GM21515 (cell line): ENCODE measurements around the gene SUSD1.

Experiments used
- ATAC-seq: cut with Tn5 transposase; IDR thresholded peaks from one replicate; pipeline ENCODE4 v1.9.1; 2021; ENCODE audit not compliant: unreplicated experiment

Gene SUSD1

GRCh38 chr9:112020680-112021596 lies 154.2 kb downstream of the SUSD1 start:
- ATAC-seq: no peak

- no peak for ATAC-seq
Observed at GRCh38 chr9:112017878-112018277, 157.2 kb downstream of the SUSD1 start.

GRCh38 chr9:112015736-112016135 lies 159.4 kb downstream of the SUSD1 start:
- ATAC-seq: no peak

- no peak for ATAC-seq
Observed at GRCh38 chr9:112015149-112015548, 159.9 kb downstream of the SUSD1 start.

GRCh38 chr9:112013266-112013665 lies 161.8 kb downstream of the SUSD1 start:
- no peak for ATAC-seq

- peak; percentile 74 for ATAC-seq
Observed at GRCh38 chr9:112012026-112012902, 162.8 kb downstream of the SUSD1 start.

GRCh38 chr9:112011051-112011620 lies 164.0 kb downstream of the SUSD1 start:
- ATAC-seq: no peak

GRCh38 chr9:112010537-112010936 lies 164.6 kb downstream of the SUSD1 start:
- ATAC-seq: no peak

- no peak for ATAC-seq
Observed at GRCh38 chr9:112009656-112010055, 165.4 kb downstream of the SUSD1 start.

- no peak for ATAC-seq
Observed at GRCh38 chr9:112007575-112008240, 167.4 kb downstream of the SUSD1 start.

GRCh38 chr9:112006361-112007020 lies 168.6 kb downstream of the SUSD1 start:
- no peak for ATAC-seq

GRCh38 chr9:112005939-112006338 lies 169.2 kb downstream of the SUSD1 start:
- no peak for ATAC-seq

GRCh38 chr9:112003538-112003937 lies 171.6 kb downstream of the SUSD1 start:
- no peak for ATAC-seq

GRCh38 chr9:112002847-112003457 lies 172.1 kb downstream of the SUSD1 start:
- no peak for ATAC-seq

GRCh38 chr9:112002131-112002846 lies 172.8 kb downstream of the SUSD1 start:
- no peak for ATAC-seq

GRCh38 chr9:112000743-112001142 lies 174.4 kb downstream of the SUSD1 start:
- ATAC-seq: no peak

- ATAC-seq: no peak
Observed at GRCh38 chr9:111999319-111999718, 175.8 kb downstream of the SUSD1 start.

- ATAC-seq: no peak
Observed at GRCh38 chr9:111997831-111998230, 177.3 kb downstream of the SUSD1 start.

- ATAC-seq: no peak
Observed at GRCh38 chr9:111994831-111995458, 180.2 kb downstream of the SUSD1 start.
